T-helper 22 cell (primary cell): ENCODE results near the gene NT5DC1.

Experiments used
- DNase-seq: peaks from one replicate; pipeline ENCODE4 v3.0.0-alpha.2; 2020; ENCODE audit warnings: low read depth

NT5DC1 gene

DNA sequence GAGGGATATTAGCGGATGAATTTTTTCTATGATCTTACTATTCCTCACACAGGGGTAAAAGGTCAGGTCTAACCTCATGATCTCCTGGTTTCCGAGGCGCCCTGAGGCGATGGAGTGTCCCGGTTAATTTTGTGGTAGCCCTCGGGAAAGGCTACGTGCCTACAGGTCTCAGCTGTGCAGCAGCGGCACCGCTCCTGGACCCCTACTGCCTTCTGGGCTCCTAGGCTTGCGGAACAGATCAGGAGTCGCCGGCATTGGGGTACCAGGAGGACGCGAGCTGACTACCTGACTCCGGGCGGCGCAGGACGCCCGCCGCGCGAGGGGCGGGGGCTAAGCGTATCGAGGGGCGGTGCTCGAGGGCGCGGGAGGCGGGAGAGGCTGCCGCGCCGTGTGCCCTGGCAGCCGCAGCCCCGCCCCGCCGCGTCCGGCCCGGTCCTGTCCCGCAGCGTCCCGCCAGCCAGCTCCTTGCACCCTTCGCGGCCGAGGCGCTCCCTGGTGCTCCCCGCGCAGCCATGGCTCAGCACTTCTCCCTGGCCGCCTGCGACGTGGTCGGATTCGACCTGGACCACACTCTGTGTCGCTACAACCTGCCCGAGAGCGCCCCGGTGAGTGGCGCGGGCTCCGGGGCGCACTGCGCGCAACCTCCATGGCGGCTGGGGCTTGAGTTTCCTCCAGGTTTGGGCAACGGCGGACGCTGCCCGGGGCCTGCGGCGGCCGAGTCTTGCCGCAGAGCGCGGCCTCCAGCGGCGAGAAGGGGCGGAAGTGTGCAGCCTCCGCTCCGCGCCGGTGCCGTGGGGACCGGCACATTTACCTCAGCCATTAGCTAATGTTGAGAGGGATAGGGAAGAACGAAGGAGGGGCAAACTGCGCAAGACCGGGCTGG is at the start of gene NT5DC1:
Gene NT5DC1, plus strand, starts transcription at position 435 of the 883 bp plus-strand sequence. Its CDS starts 78 bp downstream, at position 513.
- peak; percentile 71 for DNase-seq

DNA sequence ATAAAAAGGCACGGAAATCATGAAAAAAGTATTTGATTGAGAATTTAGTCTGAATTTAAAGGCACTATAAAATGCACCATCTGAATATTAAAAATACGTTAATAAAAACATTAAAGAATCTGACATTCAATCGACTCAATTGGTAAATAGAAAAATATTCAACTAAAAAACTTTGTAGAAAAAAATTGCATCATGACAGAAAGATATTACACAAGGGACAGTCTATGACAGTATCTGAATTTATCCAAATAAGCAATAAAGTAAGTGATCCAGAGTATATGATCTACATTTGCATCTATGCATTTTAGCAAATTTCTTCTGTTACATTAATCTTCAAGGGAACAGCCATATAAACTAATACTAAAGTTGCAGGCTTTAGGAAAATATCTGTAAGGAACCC is 49.4 kb upstream of the NT5DC1 start:
- no peak for DNase-seq

DNA sequence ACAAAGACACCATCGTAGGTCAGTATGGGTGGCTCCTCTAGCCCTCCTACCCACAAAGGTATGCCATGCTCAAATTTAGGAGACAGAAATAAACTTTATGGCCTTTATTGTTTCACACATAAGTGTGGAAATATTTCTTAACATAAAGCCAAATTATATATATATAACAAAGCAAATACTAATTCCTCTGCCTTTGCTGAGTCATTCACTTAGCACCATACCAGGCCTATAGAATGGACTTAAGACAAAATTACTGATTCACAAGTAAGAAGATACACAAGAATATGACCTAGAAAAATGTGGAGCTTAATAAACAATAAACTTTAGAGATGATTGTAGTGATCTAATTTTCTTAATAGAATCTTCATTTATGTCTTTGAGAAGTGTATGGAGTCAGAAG is 45.1 kb upstream of the NT5DC1 start:
- DNase-seq = no peak

DNA sequence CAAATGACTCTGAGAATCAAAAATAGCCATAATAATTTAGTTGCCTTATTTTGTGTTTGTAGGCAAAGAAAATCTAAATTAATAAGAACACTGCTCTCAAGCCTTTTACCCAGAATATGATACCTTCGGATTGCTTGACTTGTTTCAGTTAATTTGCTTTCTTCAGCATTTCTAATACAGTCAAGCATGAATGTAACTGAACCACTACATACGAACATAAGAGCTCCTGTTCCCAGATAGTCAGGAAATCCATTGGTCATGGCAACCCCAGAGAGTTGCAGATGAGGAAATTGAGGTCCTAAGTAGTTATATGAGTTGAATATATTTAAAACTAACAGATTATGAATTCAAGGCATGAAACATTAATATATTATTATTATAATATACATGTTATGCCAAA is 42.9 kb upstream of the NT5DC1 start:
- DNase-seq = no peak

DNA sequence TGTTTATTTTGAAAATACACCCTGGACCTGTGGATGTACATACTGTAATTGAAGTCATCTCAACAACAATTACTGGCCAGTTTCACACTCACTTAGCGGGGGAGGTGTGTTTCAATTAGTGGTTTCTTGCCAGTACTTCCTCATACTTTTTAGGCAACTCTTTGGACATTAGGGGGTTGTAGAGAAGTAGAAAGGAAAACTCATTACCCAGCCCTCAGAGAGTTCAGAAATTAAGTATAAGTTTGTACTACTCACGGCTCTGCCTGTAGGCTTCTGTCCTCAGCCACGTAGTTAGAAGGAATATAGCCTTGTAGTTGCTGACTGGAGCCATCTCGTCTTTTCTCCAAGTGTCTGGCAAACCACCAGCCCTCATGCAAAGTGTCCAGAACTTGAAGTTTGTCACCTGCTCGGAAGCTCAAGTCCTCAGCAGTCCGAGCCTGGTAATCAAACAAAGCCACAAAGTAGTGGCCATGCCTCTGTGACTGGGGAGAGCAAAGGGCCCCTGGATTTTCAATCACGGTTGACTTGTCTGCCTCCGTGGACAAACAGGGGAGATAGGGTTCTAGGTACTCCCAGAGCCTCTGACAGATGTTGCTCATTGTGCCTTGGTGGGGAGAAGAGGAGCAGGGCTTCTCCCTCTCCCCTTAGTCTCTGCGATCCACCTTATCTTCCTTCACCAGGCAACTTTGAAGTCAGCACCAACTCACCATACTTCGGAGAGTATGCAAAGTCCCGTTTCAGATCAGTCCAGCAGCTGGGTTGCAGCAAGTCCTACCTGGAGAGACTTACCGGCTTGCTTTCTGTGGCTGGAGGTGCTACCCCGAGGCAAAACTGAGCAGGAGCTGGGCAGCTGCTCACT is 40.7 kb upstream of the NT5DC1 start:
- no peak for DNase-seq

DNA sequence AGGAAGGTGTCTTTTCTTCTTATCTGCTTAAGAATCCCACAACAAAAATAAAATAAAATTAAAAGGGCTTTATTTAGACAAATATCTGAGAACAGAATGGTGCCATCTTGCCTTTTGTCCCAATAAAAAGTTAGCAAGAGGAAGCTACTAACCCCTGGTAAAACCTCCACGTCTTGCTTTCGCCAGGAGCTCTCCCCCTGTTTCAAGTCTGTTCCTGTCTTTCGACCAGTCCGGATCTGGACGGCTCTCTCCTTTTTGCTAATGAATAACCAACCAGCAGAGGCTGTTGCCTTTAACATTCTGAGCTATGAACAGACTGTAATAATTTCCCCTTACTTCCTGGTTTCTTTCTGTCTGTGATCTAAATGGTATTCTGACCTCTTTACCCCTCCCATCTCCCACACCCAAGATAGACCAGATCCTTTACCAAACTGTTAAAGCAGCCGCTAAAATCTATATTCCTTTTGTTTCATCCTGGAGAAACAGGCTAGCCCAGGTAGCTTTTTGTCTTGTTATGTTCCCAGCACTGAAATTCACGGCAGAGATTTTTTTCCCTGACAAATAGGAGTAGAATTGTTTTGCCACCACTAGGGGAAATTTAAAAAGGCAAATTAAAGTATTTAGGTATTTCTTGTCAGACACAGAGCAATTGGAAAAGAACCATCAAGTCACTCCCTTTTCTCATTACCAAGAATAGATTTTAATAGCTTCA is 39.9 kb upstream of the NT5DC1 start, which contains the start of gene FRK:
Gene FRK, minus strand, starts transcription at position 320 of the 712 bp plus-strand sequence. CDS start 580 bp downstream, outside the sequence.
- DNase-seq = no peak

DNA sequence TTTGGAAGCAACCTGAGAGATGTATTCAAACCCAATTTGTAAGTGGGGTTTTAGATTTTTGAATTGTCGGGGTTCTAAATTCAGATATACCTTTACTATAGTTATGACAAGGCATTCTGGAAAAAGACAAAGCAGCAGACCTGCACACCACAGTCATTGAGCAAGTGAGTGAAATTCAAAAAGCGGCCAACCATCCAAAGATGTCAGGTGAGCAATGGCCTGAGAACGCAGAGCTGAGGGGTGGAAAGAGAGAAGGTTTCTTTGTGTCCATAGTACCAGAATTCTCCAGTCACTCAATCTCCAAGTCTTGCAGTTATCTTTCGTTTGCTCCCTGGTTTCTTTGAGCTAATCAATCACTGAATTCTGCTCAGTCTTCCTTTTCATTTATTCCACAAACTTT is 38.2 kb upstream of the NT5DC1 start:
- DNase-seq = no peak

DNA sequence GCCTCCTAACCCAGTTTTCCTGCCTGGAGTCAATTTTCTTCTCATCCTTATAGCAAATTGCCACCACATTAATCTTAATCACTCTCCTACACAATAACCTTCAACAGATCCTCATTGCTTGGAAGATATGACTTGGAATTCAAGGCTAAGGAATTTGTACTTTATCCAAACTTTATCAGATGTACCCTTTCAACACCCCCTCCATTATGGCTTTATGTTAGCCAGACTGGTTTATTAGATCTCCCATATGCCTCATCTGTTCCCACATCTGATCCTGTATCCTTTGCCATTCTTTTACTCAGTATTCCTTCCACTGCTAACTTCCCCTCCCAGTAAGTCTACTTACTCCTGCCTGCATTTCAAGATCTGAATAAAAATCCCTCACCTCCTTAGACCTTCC is 36.0 kb upstream of the NT5DC1 start:
- DNase-seq = no peak

DNA sequence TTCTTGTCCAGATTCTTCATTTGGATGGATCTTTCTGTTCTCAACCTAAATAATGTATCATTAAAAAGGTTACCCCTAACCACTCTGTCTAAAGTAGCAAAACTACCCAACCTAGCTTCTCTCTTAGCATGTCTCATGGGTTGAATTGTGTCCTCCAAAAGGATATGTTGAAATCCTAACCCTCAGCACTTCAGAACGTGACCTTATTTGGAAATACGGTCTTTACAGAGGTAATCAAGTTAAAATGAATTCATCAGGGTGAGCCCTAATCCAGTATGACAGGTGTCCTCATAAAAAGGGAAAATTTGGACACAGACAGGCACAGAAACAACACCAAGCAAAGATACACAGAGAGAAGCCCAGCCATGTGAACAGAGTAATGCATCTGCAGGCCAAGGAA is 33.9 kb upstream of the NT5DC1 start:
- no peak for DNase-seq

DNA sequence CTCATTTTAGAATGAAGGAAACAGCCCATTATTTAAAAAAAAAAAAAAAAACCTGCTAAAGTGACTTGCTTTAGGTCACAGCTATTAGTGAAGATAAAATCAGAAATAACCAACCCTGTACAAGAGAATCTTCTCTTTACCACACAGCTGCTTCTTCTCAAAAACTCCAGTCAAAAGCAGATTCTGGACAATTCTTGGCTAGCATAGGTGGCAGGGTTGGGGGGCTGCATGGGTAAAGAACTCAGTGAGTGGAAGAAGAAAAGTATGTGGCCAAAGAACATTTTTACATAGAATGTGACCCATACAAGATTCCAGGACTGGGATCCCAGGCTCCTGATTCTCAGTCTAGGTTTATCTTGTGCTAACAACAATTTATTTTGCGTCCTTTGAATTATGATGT is 30.6 kb upstream of the NT5DC1 start:
- no peak for DNase-seq

DNA sequence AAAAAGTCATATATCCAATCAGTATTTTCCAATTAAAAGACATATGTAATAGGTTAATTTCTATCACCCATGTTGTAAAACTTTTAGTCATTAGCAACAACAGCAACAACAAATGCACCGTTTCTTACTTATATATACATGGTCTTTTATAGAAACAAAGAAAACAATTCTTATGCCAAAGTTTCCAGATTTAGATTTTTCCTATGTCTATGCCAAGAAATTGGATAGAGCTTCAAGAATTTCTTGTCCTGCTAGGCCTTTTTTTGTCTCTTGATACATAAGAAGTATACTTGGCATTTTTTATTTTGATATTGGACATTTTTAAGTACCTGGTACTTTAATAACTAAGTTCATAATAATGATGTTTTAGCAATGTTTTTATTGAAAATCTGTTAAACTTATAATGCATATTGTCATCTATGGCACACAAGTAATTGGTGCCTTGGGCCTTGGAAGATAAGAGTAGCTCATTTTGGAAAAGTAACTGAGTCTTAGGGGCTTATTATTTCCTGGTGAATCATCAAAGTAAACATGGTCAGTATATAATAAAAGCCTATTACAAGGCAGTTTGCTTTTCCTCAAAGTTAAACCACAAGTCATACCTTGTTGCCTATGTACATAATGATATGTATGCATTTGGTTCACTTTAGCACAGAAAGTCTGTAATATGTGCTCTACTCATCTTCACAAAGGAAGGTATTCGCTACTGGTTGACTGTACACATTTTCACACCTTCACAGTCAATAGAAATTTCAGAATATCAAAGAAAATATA is 29.9 kb upstream of the NT5DC1 start:
- DNase-seq = no peak

DNA sequence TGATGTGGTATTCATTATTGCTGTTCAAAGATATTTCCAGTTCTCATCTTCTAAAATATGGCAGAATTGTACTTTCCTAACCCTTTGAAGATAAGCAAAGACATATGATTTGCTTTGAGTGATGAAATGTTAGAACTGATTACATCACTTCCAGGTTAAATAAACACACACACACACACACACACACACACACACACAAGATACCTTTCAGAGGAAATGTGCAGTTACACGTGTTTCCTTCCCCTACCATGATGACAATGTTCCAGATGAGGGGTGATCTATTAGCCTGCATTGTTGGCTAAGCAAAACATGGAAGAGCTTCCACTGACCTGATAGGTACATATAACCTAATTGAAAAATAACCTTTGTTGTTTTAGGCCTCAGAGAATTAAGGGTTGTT is 28.3 kb upstream of the NT5DC1 start:
- DNase-seq = no peak

DNA sequence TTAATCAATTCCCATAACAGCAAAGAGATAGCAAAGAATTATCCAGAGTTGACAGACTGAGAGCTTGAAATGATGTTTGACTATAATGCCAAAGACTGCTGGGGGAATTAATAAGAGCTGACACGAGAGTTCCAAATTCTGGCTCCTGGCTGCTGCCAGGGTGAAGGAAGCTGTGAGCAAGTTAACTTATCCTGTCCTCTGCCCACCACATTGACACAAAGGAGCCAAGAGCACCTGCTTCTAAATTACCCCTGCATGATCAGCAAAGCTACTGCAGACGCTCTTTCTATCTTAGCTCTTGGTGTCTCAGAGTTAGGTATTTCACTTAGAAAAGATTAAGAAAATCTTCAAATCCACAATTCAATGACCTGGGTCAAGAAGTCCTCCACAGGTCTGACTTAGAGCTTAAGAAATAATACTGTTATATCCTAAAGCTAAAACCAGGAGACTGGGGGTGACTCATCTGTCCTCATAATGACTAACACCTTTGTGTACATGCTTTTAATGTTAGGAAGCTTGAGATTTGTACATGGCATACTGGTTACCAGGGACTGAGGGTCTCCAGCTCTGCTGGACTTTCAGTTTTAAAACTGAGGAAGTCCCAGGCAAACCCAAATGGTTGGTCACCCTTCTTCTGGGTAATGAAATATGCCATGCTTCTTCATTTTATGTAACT is 26.8 kb upstream of the NT5DC1 start:
- DNase-seq = no peak

DNA sequence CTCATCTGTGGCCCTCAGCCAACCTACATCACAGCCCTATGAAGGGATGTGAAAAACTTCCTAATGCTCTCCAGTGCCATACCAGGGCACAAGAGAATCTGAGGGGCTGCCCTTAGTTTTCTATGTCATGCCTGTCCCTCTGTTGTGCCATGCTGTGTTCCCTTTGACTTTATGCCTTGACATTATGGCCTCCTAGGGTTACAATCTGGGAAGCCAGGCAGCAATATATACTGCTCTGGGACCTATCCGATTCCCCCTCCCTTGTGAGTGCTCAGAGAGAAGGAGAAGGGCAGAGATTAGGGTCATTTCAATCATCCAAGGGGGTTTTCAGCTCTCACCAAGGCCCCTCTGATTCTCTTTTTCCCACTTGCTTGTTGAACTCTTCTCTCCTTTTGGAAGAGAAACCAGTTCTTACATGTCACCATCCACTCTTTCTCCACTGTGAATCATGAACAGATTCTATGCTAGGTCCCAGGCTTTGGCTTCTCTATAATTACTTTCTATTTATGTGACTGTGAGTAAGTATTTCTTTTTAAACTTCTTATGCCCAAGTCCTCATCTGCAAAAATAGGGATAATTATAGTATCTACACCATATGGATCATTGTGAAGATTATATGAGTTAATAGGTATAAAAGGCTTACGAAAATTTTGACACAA is 25.8 kb upstream of the NT5DC1 start:
- no peak for DNase-seq

DNA sequence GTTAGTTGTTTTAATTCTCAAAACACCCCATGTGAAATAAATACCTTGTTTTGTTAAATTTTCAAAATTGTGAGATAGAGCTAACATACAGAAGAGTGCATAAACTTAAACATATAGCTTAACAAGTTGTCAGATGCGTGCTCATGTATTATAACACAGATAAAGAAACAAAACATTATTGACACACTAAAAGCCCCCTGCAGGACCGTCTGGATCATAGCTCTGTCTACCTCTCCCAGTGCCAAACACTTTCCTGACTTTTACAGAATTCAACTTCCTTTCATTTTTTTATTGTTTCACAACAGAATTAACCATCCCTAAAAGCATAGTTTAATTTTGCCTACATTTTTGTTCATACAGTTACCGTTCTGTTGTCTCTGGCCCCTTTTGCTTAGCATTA is 22.1 kb upstream of the NT5DC1 start:
- no peak for DNase-seq

DNA sequence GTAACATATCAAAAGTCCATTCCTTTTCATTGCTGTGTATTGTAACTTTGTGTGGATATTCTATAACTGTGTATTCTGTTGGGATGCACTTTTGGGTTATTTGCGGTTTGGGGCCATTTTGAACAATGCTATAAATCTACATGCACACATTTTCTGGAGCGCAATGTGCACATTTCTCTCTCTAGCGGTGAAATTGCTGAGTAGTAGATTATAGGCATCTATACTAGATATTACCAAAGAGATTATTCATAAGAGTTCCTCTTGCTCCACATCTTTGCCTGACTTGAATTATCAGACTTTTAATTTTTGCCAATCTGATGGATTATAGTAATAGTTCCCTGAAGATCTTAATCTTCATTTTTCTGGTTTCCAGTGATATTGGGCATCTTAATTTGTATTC is 21.7 kb upstream of the NT5DC1 start:
- DNase-seq = no peak

DNA sequence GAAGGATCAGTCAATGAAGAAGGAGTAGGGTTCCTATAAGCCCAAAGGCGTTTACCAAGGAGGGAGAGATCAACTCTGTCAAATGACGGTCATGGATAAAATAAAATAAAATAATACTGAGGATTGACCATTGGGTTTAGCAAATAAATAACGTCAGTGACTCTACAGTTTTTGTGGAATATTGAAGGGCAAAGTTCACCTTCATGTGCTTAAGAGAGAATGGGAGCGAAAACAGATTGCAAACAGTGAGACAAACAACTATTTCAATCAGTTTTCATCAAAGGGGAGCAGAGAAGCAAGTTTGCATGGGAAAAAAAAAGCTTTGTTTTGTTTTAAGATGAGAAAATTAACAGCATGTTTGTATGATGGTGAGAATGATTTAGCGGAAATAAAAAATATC is 17.6 kb upstream of the NT5DC1 start:
- DNase-seq = no peak

DNA sequence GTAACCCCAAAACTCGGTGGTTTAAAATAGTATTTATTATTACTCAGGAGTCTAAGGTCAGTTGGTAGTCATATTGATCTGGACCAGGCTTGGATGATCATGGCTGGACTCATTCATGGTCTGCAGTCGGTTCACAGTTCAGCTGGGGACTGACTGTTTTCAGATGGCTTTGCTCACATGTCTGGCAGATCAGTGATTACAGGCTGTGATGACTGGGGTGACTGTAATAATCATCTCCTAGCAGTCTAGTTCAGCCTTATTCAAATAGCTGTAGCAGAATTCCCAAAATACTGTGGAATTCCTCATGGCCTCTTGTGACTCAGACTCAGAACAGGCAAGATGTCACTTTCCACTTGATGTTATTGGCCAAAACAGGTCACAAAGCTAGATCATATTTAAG is 16.4 kb upstream of the NT5DC1 start:
- DNase-seq = no peak

DNA sequence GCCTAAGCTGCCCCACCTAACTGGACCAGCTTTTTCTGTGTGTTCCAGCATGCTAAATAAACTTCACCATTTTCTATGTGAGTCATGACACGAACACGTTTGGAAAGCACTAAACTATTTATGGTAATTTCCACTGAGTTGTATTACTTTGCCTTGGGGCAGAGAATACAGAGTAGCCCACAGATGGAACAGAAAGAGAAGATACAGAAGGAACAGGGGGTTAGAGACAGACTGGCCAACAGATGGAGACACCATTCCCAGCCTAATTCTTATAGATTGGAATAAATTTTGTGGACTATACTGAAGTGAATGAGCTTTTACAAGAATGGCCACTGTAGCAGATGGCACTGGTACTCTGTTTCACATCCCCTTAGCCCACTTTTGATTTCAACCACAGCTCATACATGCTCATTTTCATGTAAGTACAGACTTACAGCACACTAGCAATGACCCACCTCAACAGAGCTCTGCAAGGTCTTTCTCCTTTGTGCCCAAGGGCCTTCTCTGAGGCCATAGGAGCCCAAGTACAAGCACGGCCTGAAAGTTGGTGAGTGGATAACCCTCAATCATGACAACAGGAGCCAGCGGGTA is 13.1 kb upstream of the NT5DC1 start:
- no peak for DNase-seq

DNA sequence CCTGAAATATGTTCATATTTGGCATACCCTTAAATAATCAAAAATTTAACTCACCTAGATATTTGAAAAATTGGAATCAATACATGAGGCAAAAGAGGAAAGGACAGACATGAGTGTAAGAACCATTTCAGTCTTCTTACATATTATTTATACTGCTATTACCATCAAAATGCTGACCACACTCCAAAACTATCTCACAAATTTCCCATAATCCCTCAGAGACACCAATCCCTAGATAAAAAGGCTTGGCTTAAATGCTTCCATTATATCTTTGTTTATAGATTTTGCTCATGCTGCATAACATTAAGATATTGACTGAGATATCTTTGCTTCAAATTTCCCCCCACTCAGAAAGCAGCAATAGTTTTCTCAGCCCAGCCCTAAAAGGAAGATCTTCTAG is 11.7 kb upstream of the NT5DC1 start:
- no peak for DNase-seq
